Erythroblast (primary cell): Measurements from ENCODE around the gene SLC43A1.

Experiments
- GATA1 ChIP-seq: IDR thresholded peaks from 2 replicates; pipeline ENCODE4 v1.6.1; 2011; ENCODE audit warnings: low read depth, mild to moderate bottlenecking, control low read depth, low read length, moderate library complexity
- POLR2A ChIP-seq: IDR thresholded peaks from 2 replicates; pipeline ENCODE4 v1.6.1; 2011; ENCODE audit warnings: mild to moderate bottlenecking, low read length

- no peak for TF ChIP-seq POLR2A
- TF ChIP-seq GATA1, result no peak
Observed at GRCh38 chr11:57541169-57541568, 25.7 kb upstream of the SLC43A1 start.
